GM10266 (cell line): Measurements from ENCODE around the gene ZSWIM4.

ENCODE experiments used
- DNase-seq: peaks from one replicate; pipeline ENCODE4 v3.0.0; 2012; ENCODE audit errors: extremely low spot score
- CTCF ChIP-seq: IDR thresholded peaks from 2 replicates; pipeline ENCODE4 v1.5.1; 2012; ENCODE audit warnings: mild to moderate bottlenecking, low read depth; ENCODE audit not compliant: control insufficient read depth, insufficient read depth; ENCODE audit errors: missing control alignments

Gene ZSWIM4

GRCh38 chr19:13803038-13803437 lies 7.8 kb downstream of the ZSWIM4 start:
- no peak for TF ChIP-seq CTCF
- DNase-seq: no peak

GRCh38 chr19:13804830-13805683 lies 9.8 kb downstream of the ZSWIM4 start:
- TF ChIP-seq CTCF: peak; percentile 12

GRCh38 chr19:13806728-13807127 lies 11.5 kb downstream of the ZSWIM4 start:
- TF ChIP-seq CTCF: no peak
- DNase-seq: no peak

More at GRCh38 chr19:13804830-13805683, 9.8 kb downstream of the ZSWIM4 start:
- no peak for DNase-seq

GRCh38 chr19:13807421-13808021 lies 12.3 kb downstream of the ZSWIM4 start:
- no peak for TF ChIP-seq CTCF
- no peak for DNase-seq

GRCh38 chr19:13808856-13809255 lies 13.6 kb downstream of the ZSWIM4 start:
- no peak for DNase-seq
- no peak for TF ChIP-seq CTCF

GRCh38 chr19:13812544-13812943 lies 17.3 kb downstream of the ZSWIM4 start:
- no peak for DNase-seq
- TF ChIP-seq CTCF: no peak

GRCh38 chr19:13813147-13813546 lies 17.9 kb downstream of the ZSWIM4 start:
- DNase-seq: no peak
- TF ChIP-seq CTCF: no peak
